Activated CD8-positive, alpha-beta T cell treated with anti-CD3 and anti-CD28 coated beads, Interleukin-2, amount 10 ng/mL, durations not matched to agents 7 days and 5 days (primary cell): ENCODE measurements around the gene CHST8. TPM values are rescaled to one million over a fixed set of nuclear protein-coding genes. Genes with fewer than 3 reads are reported as not detected.

ENCODE experiments used
- ATAC-seq: fragments of 150-1000 bp; cut with Tn5 transposase; one replicate; pipeline ENCODE4 v1.10.0; 2021; ENCODE audit warnings: moderate library complexity
- CTCF ChIA-PET: fragments of 350-600 bp; sonication (Branson Sonifier 250); formaldehyde crosslinking; loops from one replicate; lab custom pipeline; 2021; ENCODE audit warnings: antibody characterized with exemption; lab: Charles Lee
- POLR2A ChIA-PET: fragments of 350-600 bp; sonication (Branson Sonifier 250); formaldehyde crosslinking; loops from one replicate; lab custom pipeline; 2021; ENCODE audit warnings: antibody characterized with exemption; lab: Charles Lee
- DNase-seq: peaks from one replicate; pipeline ENCODE4 v3.0.0-alpha.2; 2020
- H3K27ac Mint-ChIP-seq: one replicate; pipeline ENCODE4 v1.8.0; 2021; ENCODE audit warnings: mild to moderate bottlenecking, mixed read lengths
- H3K27me3 Mint-ChIP-seq: one replicate; pipeline ENCODE4 v1.8.0; 2021; ENCODE audit warnings: low read depth, mixed read lengths
- H3K36me3 Mint-ChIP-seq: one replicate; pipeline ENCODE4 v1.8.0; 2021; ENCODE audit warnings: low read depth, mixed read lengths
- H3K4me1 Mint-ChIP-seq: one replicate; pipeline ENCODE4 v1.8.0; 2021; ENCODE audit warnings: low read depth, mixed read lengths
- H3K4me3 Mint-ChIP-seq: one replicate; pipeline ENCODE4 v1.8.0; 2021; ENCODE audit warnings: mild to moderate bottlenecking, mixed read lengths
- H3K9me3 Mint-ChIP-seq: one replicate; pipeline ENCODE4 v1.8.0; 2022; ENCODE audit warnings: mixed read lengths; ENCODE audit not compliant: insufficient read depth
- total RNA-seq, 2 experiments: library from RNA; stranded (reverse); gene quantifications; one replicate each; pipeline ENCODE4 v1.2.3, GENCODE V29; 2021

CHST8 gene
- total RNA-seq, 2 experiments from 2014 or later: not detected

DNA sequence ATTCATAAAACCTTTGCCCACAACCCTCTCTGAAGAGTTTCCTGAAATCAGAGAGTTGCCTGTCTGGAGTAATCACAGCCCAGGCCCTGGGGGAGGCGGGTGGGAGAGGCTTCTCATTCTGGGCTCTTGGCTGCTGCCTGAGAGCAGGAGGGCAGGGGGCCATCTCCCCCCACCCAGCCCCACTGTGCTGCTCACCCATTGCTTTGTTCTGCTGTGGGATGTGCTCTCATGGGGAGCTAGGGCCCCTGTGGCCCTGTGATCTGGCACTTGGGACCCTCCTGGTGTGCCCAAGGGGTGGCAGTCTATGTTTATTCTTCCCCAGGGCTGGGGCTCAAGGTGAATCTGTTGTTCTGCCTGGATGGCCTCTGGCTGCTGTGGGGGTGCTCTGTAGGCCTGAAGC, 181.0 kb downstream of the CHST8 start:
- CTCF ChIA-PET: no interaction called here
- POLR2A ChIA-PET: no interaction called here
- no peak overlapping the region for H3K27ac Mint-ChIP-seq

DNA sequence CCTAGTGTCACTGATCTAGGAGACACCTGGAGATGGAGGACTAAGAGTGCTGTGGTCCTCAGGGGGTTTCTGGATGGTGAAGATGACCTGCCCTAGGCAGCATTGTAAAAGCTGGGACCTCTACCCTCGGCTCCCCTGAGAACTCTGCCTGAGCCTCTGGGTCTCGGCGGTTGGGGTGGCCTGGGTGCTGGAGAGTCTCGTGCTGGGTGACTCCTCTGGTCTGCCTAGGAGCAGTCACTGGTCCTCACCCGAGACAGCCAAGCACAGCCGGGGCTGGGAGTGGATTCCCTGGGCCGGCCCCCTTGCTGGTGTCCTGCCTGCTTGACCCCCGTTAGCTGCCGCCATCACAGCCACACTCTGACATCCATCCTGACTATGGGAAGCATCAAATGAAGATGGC, 181.6 kb downstream of the CHST8 start:
- no peak for ATAC-seq
- Mint-ChIP-seq H3K9me3 (no peaks in the 10 kb centered on the region), H3K27me3 (peaks cover 12% of the 10 kb centered on the region), H3K4me1 (no peaks in the 10 kb centered on the region), H3K27ac (no peak overlapping the region), H3K36me3 (no peaks in the 10 kb centered on the region), H3K4me3 (no peak overlapping the region)
- ChIA-PET CTCF (interaction anchor here (2.0 kb wide), 1 partner anchor 8 kb away, joined by 7 read pairs; no protein-coding TSS in a partner anchor), POLR2A (no interaction called here)
- DNase-seq: no peak

More for the DNA sequence above, 181.0 kb downstream of the CHST8 start:
- no peak for ATAC-seq
- DNase-seq: no peak
- no peak overlapping the region for H3K4me3 Mint-ChIP-seq
- H3K36me3 Mint-ChIP-seq: no peaks in the 10 kb centered on the region
- H3K27me3 Mint-ChIP-seq: peaks cover 12% of the 10 kb centered on the region
- no peaks in the 10 kb centered on the region for H3K9me3 Mint-ChIP-seq
- no peaks in the 10 kb centered on the region for H3K4me1 Mint-ChIP-seq

- H3K27ac Mint-ChIP-seq: no peak overlapping the region
- peaks cover 7% of the 10 kb centered on the region for H3K27me3 Mint-ChIP-seq
- no peaks in the 10 kb centered on the region for H3K4me1 Mint-ChIP-seq
- no peaks in the 10 kb centered on the region for H3K36me3 Mint-ChIP-seq
- no peak for ATAC-seq
- H3K4me3 Mint-ChIP-seq: no peak overlapping the region
- POLR2A ChIA-PET: no interaction called here
- H3K9me3 Mint-ChIP-seq: no peaks in the 10 kb centered on the region
- CTCF ChIA-PET: interaction anchor here (1.5 to 2.0 kb wide), 2 partner anchors 9 to 15 kb away, joined by 4 to 7 read pairs; no protein-coding TSS in a partner anchor
- DNase-seq: no peak
Observed at GRCh38 chr19:33804021-33804799, 182.5 kb downstream of the CHST8 start.

DNA sequence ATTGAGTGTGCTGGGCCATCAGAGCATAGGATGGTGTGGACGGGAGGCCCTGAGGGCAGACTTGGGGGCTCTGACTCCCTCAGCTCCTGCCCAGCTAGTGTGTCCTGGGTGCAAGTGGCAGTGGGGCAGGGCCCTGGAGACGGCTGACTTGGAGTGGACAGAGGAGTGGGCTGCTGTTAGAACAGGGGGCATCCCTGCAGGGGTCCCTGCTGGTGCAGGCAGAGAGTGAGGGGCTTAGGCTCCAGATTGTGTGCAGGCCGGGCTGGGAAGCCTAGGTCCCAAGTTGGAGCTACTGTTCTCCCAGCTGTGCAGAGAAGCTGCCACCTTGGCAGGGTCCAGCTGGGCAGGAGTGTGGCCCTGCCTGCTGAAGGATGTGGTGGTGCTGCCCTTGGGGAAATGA, 183.6 kb downstream of the CHST8 start:
- no peak for DNase-seq
- POLR2A ChIA-PET: no interaction called here
- Mint-ChIP-seq H3K4me1 (no peaks in the 10 kb centered on the region), H3K27me3 (no peaks in the 10 kb centered on the region), H3K4me3 (no peak overlapping the region), H3K27ac (no peak overlapping the region), H3K9me3 (no peaks in the 10 kb centered on the region), H3K36me3 (no peaks in the 10 kb centered on the region)
- no peak for ATAC-seq
- CTCF ChIA-PET: interaction anchor here (1.5 to 2.0 kb wide), 2 partner anchors 10 to 14 kb away, joined by 4 to 7 read pairs; no protein-coding TSS in a partner anchor

DNA sequence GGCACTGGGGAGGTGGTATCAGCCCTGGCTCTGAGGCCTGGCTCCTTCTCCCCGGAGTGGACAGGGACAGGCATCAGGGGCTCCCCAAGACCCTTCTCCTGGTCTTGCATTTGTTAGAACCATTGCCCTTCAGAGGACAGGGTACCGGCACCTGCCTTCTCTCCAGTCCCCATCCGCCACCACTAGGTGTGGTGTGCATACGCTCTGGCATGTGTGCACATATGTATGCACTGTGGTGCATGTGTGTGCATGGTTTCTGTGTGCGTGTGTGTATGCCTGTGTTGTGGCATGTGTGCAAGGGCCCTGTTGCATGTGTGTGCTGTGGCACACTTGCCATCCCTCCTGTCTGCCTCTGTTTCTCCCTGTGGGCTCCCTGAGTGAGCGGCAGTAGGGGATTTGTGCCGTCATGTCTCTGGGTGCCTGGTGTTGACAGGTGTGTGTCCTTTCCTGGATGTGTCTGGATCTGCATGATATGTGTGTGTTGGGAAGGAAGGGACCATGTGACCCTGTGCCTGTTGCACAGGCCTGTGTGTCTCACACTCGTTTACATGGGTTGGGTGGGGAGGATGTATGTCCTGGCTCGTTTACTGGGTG, 184.2 kb downstream of the CHST8 start:
- Mint-ChIP-seq H3K9me3 (no peaks in the 10 kb centered on the region), H3K27me3 (no peaks in the 10 kb centered on the region), H3K4me1 (no peaks in the 10 kb centered on the region), H3K36me3 (no peaks in the 10 kb centered on the region), H3K4me3 (no peak overlapping the region), H3K27ac (no peak overlapping the region)
- ATAC-seq: no peak
- POLR2A ChIA-PET: no interaction called here
- no peak for DNase-seq
- CTCF ChIA-PET: interaction anchor here (1.5 kb wide), 1 partner anchor 13 kb away, joined by 4 read pairs; no protein-coding TSS in a partner anchor

GRCh38 chr19:33806434-33806881, 184.7 kb downstream of the CHST8 start:
- Mint-ChIP-seq H3K9me3 (no peaks in the 10 kb centered on the region), H3K27me3 (no peaks in the 10 kb centered on the region), H3K4me3 (no peak overlapping the region), H3K4me1 (no peaks in the 10 kb centered on the region), H3K36me3 (no peaks in the 10 kb centered on the region), H3K27ac (no peak overlapping the region)
- ChIA-PET CTCF (no interaction called here), POLR2A (no interaction called here)
- DNase-seq (no peak), ATAC-seq (no peak)

DNA sequence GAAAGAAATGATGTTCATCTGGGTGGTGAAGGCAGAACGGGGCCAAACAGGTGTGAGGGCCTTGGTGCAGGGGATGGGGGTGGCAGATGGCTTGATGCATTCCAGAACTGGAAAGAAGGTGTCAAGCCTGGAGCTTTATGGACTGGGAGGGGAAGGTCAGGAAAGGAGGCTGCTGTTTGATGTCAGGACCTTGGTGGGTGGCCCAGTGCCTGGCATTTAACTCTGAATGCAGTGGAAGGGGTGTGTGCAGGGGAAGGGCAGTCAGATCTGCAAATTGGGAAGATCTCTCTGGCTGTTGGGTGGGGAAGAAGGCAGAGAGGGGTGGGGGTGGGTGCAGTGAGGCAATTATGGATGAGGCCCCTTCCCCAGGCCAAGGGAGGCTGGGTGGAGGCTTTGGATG, 186.6 kb downstream of the CHST8 start:
- Mint-ChIP-seq H3K9me3 (no peaks in the 10 kb centered on the region), H3K27ac (no peak overlapping the region), H3K27me3 (no peaks in the 10 kb centered on the region), H3K36me3 (no peaks in the 10 kb centered on the region), H3K4me3 (no peak overlapping the region), H3K4me1 (no peaks in the 10 kb centered on the region)
- ChIA-PET POLR2A (no interaction called here), CTCF (no interaction called here)
- DNase-seq: no peak
- ATAC-seq: no peak

DNA sequence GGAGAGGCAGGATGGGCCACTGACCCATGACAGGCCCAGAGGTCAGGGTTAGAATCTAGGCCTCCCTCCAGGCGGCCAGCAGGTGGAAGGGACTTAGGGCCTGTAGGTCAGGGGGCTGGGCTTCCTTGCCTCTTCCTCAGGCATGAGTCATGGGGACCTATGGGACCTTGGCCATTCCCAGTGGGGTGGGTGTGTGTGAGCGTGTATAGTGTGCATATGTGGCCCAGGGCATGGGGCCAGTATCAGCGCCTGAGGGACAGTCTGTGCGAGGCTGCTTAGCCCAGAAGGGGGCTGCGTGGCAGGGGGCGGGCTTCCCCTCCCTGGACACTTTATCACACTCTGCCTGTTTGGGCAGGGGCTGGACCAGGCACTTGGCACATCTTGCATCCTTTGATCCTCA, 188.2 kb downstream of the CHST8 start:
- ChIA-PET CTCF (no interaction called here), POLR2A (no interaction called here)
- Mint-ChIP-seq H3K4me1 (no peaks in the 10 kb centered on the region), H3K4me3 (no peak overlapping the region), H3K9me3 (no peaks in the 10 kb centered on the region), H3K27me3 (no peaks in the 10 kb centered on the region), H3K27ac (no peak overlapping the region), H3K36me3 (no peaks in the 10 kb centered on the region)
- ATAC-seq: no peak
- no peak for DNase-seq

- H3K27me3 Mint-ChIP-seq: no peaks in the 10 kb centered on the region
- DNase-seq: no peak
- H3K9me3 Mint-ChIP-seq: no peaks in the 10 kb centered on the region
- no peak overlapping the region for H3K4me3 Mint-ChIP-seq
- no peak for ATAC-seq
- H3K4me1 Mint-ChIP-seq: no peaks in the 10 kb centered on the region
- H3K36me3 Mint-ChIP-seq: no peaks in the 10 kb centered on the region
- ChIA-PET CTCF (no interaction called here), POLR2A (no interaction called here)
- no peak overlapping the region for H3K27ac Mint-ChIP-seq
Observed at GRCh38 chr19:33810821-33811220, 189.1 kb downstream of the CHST8 start.

DNA sequence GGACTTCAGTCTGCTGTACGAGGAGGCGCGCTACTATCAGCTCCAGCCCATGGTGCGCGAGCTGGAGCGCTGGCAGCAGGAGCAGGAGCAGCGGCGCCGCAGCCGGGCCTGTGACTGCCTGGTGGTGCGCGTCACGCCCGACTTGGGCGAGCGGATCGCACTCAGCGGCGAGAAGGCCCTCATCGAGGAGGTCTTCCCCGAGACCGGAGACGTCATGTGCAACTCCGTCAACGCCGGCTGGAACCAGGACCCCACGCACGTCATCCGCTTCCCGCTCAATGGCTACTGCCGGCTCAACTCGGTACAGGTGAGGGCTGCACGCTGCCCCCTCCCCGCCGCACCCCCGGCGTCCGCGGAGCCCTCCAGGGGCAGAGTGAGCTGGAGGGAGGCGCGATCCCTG, 189.5 kb downstream of the CHST8 start:
- Mint-ChIP-seq H3K9me3 (no peaks in the 10 kb centered on the region), H3K36me3 (no peaks in the 10 kb centered on the region), H3K27ac (no peak overlapping the region), H3K4me3 (no peak overlapping the region), H3K4me1 (no peaks in the 10 kb centered on the region), H3K27me3 (no peaks in the 10 kb centered on the region)
- CTCF ChIA-PET: no interaction called here
- POLR2A ChIA-PET: no interaction called here
- ATAC-seq: no peak
- no peak for DNase-seq

DNA sequence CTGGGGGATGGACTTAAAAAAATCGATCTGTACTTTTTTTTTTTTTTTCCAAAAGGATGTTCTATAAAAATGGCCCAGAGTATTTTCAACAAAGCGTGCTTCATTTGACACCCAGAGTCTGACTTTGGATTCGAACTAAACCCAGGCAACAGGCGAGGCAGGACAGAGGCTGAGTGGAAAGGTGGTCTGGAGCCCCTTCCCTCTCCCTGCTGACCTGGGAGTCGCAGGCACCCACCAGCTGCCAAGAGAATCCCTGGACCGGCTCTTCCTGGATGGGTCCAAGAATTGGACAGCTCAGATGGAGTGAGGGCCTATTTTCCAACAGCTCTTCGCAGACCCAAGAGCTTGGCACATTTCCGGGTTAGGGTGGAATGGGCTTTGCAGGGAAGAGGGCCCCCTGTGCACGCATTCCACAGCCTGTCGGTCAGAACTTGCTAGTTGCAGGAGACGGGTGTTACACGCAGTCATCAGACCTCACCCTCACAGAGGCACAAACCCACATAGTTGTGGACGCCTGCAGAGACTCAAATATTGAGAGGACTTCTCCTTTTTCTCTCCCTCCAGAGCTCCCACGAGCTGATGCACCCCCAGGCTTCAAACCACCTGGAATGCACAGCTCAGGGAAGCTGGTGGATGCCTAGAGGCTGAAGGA, 190.1 kb downstream of the CHST8 start:
- no peaks in the 10 kb centered on the region for H3K4me1 Mint-ChIP-seq
- no peaks in the 10 kb centered on the region for H3K27me3 Mint-ChIP-seq
- no peak overlapping the region for H3K4me3 Mint-ChIP-seq
- POLR2A ChIA-PET: no interaction called here
- no peaks in the 10 kb centered on the region for H3K9me3 Mint-ChIP-seq
- ATAC-seq (no peak), DNase-seq (no peak)
- H3K27ac Mint-ChIP-seq: no peak overlapping the region
- H3K36me3 Mint-ChIP-seq: no peaks in the 10 kb centered on the region
- CTCF ChIA-PET: no interaction called here
